Astrocyte (in vitro differentiated cells and primary cell): Measurements from ENCODE around the gene KRTAP29-1. TPM values are rescaled to one million over a fixed set of nuclear protein-coding genes. Genes with fewer than 3 reads are reported as not detected.

Experiments used
- DNase-seq: peaks from one replicate; pipeline ENCODE4 v3.0.0-alpha.2; 2010; ENCODE audit warnings: low read depth
- FAIRE-seq: peaks from 2 replicates; lab custom pipeline; 2011; peaks lifted over from hg19 to GRCh38; lab: Jason Lieb, UNC
- H2AFZ ChIP-seq: 2 replicates; pipeline ENCODE4 v1.6.0; 2012; ENCODE audit warnings: low read depth, low read length, inconsistent platforms
- H3K27ac ChIP-seq: 2 replicates; pipeline ENCODE4 v1.5.1; 2011; ENCODE audit warnings: low read depth, low read length, inconsistent platforms
- H3K27me3 ChIP-seq: 2 replicates; pipeline ENCODE4 v1.6.0; 2011; ENCODE audit warnings: low read length, inconsistent platforms; ENCODE audit not compliant: insufficient read depth
- H3K36me3 ChIP-seq: 2 replicates; pipeline ENCODE4 v1.5.1; 2011; ENCODE audit warnings: low read length, inconsistent platforms; ENCODE audit not compliant: insufficient read depth
- H3K4me1 ChIP-seq: 2 replicates; pipeline ENCODE4 v1.5.1; 2011; ENCODE audit warnings: low read length, inconsistent platforms; ENCODE audit not compliant: insufficient read depth
- H3K4me2 ChIP-seq: 2 replicates; pipeline ENCODE4 v1.6.0; 2012; ENCODE audit warnings: low read length, inconsistent platforms
- H3K4me3 ChIP-seq: 2 replicates; pipeline ENCODE4 v1.5.1; 2011; ENCODE audit warnings: low read depth, mild to moderate bottlenecking, low read length, inconsistent platforms; ENCODE audit not compliant: insufficient read depth
- H3K79me2 ChIP-seq: 2 replicates; pipeline ENCODE4 v1.6.0; 2012; ENCODE audit warnings: mild to moderate bottlenecking, low read length, inconsistent platforms; ENCODE audit not compliant: insufficient read depth
- H3K9ac ChIP-seq: 2 replicates; pipeline ENCODE4 v1.6.0; 2012; ENCODE audit warnings: mild to moderate bottlenecking, low read length, inconsistent platforms
- H3K9me3 ChIP-seq: 2 replicates; pipeline ENCODE4 v1.5.1; 2012; ENCODE audit warnings: low read depth, mild to moderate bottlenecking, low read length, inconsistent platforms; ENCODE audit not compliant: insufficient read depth
- H4K20me1 ChIP-seq: 2 replicates; pipeline ENCODE4 v1.6.0; 2012; ENCODE audit warnings: low read length, inconsistent platforms; ENCODE audit not compliant: insufficient read depth
- H3K27ac Mint-ChIP-seq: one replicate; pipeline ENCODE4 v1.8.0; 2021; ENCODE audit warnings: mild to moderate bottlenecking, mixed read lengths; ENCODE audit not compliant: unreplicated experiment
- H3K27me3 Mint-ChIP-seq: one replicate; pipeline ENCODE4 v1.8.0; 2021; ENCODE audit warnings: low read depth, mixed read lengths; ENCODE audit not compliant: unreplicated experiment
- H3K36me3 Mint-ChIP-seq: one replicate; pipeline ENCODE4 v1.8.0; 2021; ENCODE audit warnings: low read depth, mixed read lengths; ENCODE audit not compliant: unreplicated experiment
- H3K4me1 Mint-ChIP-seq: one replicate; pipeline ENCODE4 v1.8.0; 2021; ENCODE audit warnings: low read depth, mixed read lengths; ENCODE audit not compliant: unreplicated experiment
- H3K4me3 Mint-ChIP-seq: one replicate; pipeline ENCODE4 v1.8.0; 2021; ENCODE audit warnings: mild to moderate bottlenecking, moderate library complexity, mixed read lengths; ENCODE audit not compliant: unreplicated experiment
- H3K9me3 Mint-ChIP-seq: one replicate; pipeline ENCODE4 v1.8.0; 2021; ENCODE audit warnings: mild to moderate bottlenecking, mixed read lengths; ENCODE audit not compliant: unreplicated experiment
- EZH2 ChIP-seq: IDR thresholded peaks from 2 replicates; pipeline ENCODE4 v1.6.1; 2012; ENCODE audit warnings: mild to moderate bottlenecking, low read length, inconsistent platforms; ENCODE audit not compliant: insufficient read depth
- total RNA-seq: library from RNA; stranded (reverse); gene quantifications from 2 replicates; pipeline ENCODE4 v1.2.1, GENCODE V29; 2021
- TF ChIP-seq, protein P1 (sequence below): IDR thresholded peaks from 2 replicates; pipeline ENCODE4 v1.5.1; 2011; ENCODE audit warnings: low read depth, mild to moderate bottlenecking, inconsistent platforms, low read length, moderate library complexity; ENCODE audit not compliant: insufficient read depth

KRTAP29-1 gene
- total RNA-seq, 1 donor from 2014 or later, result not detected

DNA sequence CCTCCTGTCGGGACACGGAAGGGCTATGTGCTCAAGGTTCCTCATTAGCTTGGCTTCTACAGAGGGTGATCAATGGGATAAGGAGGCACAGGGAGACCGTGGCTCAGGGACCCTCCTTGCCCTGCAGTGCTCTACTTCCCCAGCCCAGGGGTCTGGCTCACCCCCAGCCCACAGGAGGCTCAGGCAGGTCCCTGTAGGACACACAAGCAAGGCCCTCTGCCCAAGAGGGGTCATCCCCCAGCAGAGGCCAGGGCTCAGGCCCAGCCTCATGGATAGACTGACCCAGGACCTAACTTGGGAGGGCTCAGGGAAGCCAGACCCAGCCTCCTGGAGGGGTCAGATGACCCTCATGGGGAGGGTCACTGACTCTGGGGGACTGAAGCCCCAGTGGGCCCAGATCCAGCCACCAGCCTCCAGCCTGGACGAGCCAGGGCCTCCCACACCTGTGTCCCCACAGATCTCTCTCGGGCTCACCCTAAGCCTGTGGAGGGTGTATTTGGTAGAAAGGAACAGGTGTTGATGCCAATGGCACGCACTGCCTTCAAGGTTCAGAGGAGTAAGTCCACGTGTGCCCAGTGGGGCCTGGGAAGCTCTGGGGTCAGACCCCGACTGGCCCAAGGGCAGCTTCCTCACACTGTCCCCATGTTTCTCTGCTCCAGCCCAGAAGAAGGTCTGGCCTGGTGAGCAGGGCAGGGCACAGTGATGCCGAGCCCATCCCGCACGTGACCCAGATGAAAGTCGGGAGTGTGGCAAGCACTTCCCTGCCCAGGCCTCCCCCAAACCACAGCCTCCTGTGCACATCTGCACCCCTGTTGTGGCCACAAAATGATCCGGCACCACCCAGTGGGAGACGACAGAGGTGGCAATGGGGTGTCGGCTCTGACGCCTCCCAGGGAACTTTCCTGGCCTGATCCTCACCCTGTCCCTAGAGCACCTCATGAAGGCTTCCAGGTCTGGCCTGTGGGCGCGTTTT lies 23.8 kb upstream of the KRTAP29-1 start:
- no peaks in the 10 kb centered on the region for H3K9me3 ChIP-seq
- Mint-ChIP-seq H3K27me3 (peaks cover 4% of the 10 kb centered on the region), H3K4me1 (no peaks in the 10 kb centered on the region), H3K4me3 (no peak overlapping the region), H3K36me3 (no peaks in the 10 kb centered on the region), H3K9me3 (no peaks in the 10 kb centered on the region), H3K27ac (no peak overlapping the region)
- no peak overlapping the region for H3K9ac ChIP-seq
- no peaks in the 10 kb centered on the region for H3K79me2 ChIP-seq
- no peak overlapping the region for H3K4me3 ChIP-seq
- DNase-seq, result no peak
- no peaks in the 10 kb centered on the region for H3K27me3 ChIP-seq
- no peaks in the 10 kb centered on the region for H3K4me1 ChIP-seq
- no peak overlapping the region for H2AFZ ChIP-seq
- H3K4me2 ChIP-seq, result no peak overlapping the region
- H3K36me3 ChIP-seq, result no peaks in the 10 kb centered on the region
- TF ChIP-seq EZH2, result no peak
- TF ChIP-seq, protein P1, sequence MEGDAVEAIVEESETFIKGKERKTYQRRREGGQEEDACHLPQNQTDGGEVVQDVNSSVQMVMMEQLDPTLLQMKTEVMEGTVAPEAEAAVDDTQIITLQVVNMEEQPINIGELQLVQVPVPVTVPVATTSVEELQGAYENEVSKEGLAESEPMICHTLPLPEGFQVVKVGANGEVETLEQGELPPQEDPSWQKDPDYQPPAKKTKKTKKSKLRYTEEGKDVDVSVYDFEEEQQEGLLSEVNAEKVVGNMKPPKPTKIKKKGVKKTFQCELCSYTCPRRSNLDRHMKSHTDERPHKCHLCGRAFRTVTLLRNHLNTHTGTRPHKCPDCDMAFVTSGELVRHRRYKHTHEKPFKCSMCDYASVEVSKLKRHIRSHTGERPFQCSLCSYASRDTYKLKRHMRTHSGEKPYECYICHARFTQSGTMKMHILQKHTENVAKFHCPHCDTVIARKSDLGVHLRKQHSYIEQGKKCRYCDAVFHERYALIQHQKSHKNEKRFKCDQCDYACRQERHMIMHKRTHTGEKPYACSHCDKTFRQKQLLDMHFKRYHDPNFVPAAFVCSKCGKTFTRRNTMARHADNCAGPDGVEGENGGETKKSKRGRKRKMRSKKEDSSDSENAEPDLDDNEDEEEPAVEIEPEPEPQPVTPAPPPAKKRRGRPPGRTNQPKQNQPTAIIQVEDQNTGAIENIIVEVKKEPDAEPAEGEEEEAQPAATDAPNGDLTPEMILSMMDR, result no peak
- H3K27ac ChIP-seq, result no peak overlapping the region
- no peak for FAIRE-seq
- no peaks in the 10 kb centered on the region for H4K20me1 ChIP-seq

DNA sequence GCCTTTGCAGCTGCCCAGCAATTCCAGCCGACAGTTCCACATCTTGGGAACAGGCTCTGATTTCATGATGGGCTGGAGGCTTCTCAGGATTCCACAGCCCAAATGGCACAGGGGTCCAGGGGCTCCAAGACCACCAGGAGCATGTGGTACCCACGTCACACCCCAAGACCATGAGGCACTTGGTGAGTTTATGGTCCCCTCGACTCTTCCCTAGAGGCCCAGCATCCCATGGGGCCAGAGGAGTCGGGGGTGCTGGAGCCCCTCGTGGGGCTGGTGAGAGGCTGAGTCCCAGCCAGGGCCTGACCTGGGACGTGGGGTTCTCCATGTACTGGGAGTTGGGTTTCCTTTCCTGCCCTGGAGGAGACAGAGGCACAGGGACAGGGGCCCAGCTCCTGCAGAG lies 23.0 kb upstream of the KRTAP29-1 start:
- TF ChIP-seq, protein P1, result no peak
- TF ChIP-seq EZH2, result no peak
- Histone ChIP-seq H3K27ac (no peak overlapping the region), H2AFZ (no peak overlapping the region), H3K79me2 (no peaks in the 10 kb centered on the region), H3K9me3 (no peaks in the 10 kb centered on the region), H3K36me3 (no peaks in the 10 kb centered on the region), H4K20me1 (no peaks in the 10 kb centered on the region), H3K4me3 (no peak overlapping the region), H3K9ac (no peak overlapping the region), H3K27me3 (no peaks in the 10 kb centered on the region), H3K4me2 (no peak overlapping the region), H3K4me1 (no peaks in the 10 kb centered on the region)
- Mint-ChIP-seq H3K4me3 (no peak overlapping the region), H3K27ac (no peak overlapping the region), H3K9me3 (no peaks in the 10 kb centered on the region), H3K27me3 (peaks cover 2% of the 10 kb centered on the region), H3K36me3 (no peaks in the 10 kb centered on the region), H3K4me1 (no peaks in the 10 kb centered on the region)
- FAIRE-seq (no peak), DNase-seq (no peak)

DNA sequence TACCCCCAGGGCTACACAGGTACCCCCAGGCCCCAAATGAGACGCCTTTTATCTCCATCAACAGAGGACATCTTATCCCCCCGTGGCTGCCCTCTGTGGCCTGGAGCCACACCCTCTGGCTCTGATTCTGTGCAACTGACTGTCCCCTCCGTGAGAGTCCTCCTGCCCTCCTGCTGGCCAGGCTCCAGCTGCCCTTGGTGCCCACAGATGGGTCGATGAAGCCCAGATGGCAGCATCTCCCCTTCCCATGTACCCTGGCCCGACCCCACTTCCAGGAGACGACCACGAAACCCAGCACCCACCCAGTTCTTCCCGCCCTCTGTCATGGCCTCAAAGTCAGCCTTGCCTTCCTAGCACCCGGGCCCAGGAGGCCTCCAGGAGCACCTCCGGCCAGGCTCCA lies 22.5 kb upstream of the KRTAP29-1 start:
- Histone ChIP-seq H3K9ac (no peak overlapping the region), H4K20me1 (no peaks in the 10 kb centered on the region), H3K27me3 (no peaks in the 10 kb centered on the region), H3K79me2 (no peaks in the 10 kb centered on the region), H3K36me3 (no peaks in the 10 kb centered on the region), H3K4me3 (no peak overlapping the region), H3K4me1 (no peaks in the 10 kb centered on the region), H2AFZ (no peak overlapping the region), H3K27ac (no peak overlapping the region), H3K9me3 (no peaks in the 10 kb centered on the region), H3K4me2 (no peak overlapping the region)
- H3K27me3 Mint-ChIP-seq, result peaks cover 2% of the 10 kb centered on the region
- H3K9me3 Mint-ChIP-seq, result peaks cover 4% of the 10 kb centered on the region
- H3K4me3 Mint-ChIP-seq, result no peak overlapping the region
- DNase-seq (no peak), FAIRE-seq (no peak)
- TF ChIP-seq EZH2, result no peak
- TF ChIP-seq, protein P1, result no peak
- H3K36me3 Mint-ChIP-seq, result peaks cover under 1% of the 10 kb centered on the region
- H3K4me1 Mint-ChIP-seq, result no peaks in the 10 kb centered on the region
- H3K27ac Mint-ChIP-seq, result no peak overlapping the region
